Endothelial cell of umbilical vein (primary cell): ENCODE data around the gene SYNGR3.

ENCODE experiments used
- CTCF ChIP-seq, 2 donors: IDR thresholded peaks; 1 replicate in 1 of 2; 2 replicates in 1 of 2; pipeline ENCODE4 v1.5.1; 2011; ENCODE audit warnings: low read length in 2 of 2, mild to moderate bottlenecking in 2 of 2, moderate library complexity in 2 of 2, control low read depth in 1 of 2, inconsistent platforms in 1 of 2, low read depth in 1 of 2; ENCODE audit not compliant: insufficient read depth in 1 of 2; ENCODE audit errors: extremely low read depth in 1 of 2
- EZH2 ChIP-seq: IDR thresholded peaks from 2 replicates; pipeline ENCODE4 v1.6.1; 2012; ENCODE audit warnings: borderline replicate concordance, low read depth, mild to moderate bottlenecking, moderate library complexity, low read length, inconsistent platforms; ENCODE audit not compliant: severe bottlenecking
- FOS ChIP-seq: IDR thresholded peaks from 2 replicates; pipeline ENCODE4 v1.6.1; 2011; ENCODE audit warnings: mild to moderate bottlenecking, low read length, moderate library complexity, borderline replicate concordance; ENCODE audit not compliant: insufficient read depth
- JUN ChIP-seq: IDR thresholded peaks from 2 replicates; pipeline ENCODE4 v1.6.1; 2011; ENCODE audit warnings: borderline replicate concordance, low read depth; ENCODE audit not compliant: insufficient read length, insufficient read depth
- MAX ChIP-seq: IDR thresholded peaks from 2 replicates; pipeline ENCODE4 v1.6.1; 2011; ENCODE audit not compliant: insufficient read depth, insufficient read length
- POLR2A ChIP-seq: IDR thresholded peaks from 2 replicates; pipeline ENCODE4 v1.6.1; 2012; ENCODE audit warnings: low read depth, mild to moderate bottlenecking, control low read depth, low read length
- POLR2AphosphoS5 ChIP-seq: IDR thresholded peaks from 2 replicates; pipeline ENCODE4 v1.6.1; 2012; ENCODE audit warnings: low read depth, mild to moderate bottlenecking, control low read depth, low read length, moderate library complexity; ENCODE audit not compliant: insufficient read depth

- TF ChIP-seq POLR2A (no peak), CTCF (IDR thresholded peaks at IDR 0.05; ENCODE audit: extremely low read depth in 1 of 2, insufficient read depth in 1 of 2, low read depth in 1 of 2, low read length in 2 of 2) (peak; percentile 46 to 54), EZH2 (no peak), POLR2AphosphoS5 (no peak), MAX (no peak), FOS (no peak), JUN (no peak)
Measured at GRCh38 chr16:2005646-2006045, 15.9 kb downstream of the SYNGR3 start.
